K562 (cell line): ENCODE results near the gene PCF11. TPM values are rescaled to one million over a fixed set of nuclear protein-coding genes. Genes with fewer than 3 reads are reported as not detected.
A peak's percentile ranks its signal among the peaks of the same experiment; 100 is the strongest.

ENCODE experiments used
- ATAC-seq: fragments of 200-7000 bp; cut with Tn5 transposase; 3 replicates; pipeline ENCODE4 v1.9.1; 2020; ENCODE audit warnings: moderate library complexity
- BruUV-seq: library from RNA; stranded (reverse); fragments of 400-500 nt; replicated peaks from 2 replicates; lab custom pipeline; 2021; lab: Mats Ljungman, UMichigan
- CTCF ChIA-PET: fragments of 300-600 bp; formaldehyde crosslinking; extraction: SDS; loops from one replicate; lab custom pipeline; 2021; ENCODE audit warnings: low intra/inter-chr PET ratio; lab: Yijun Ruan, JAX
- POLR2A ChIA-PET: fragments of 300-600, 350-650 bp; sonication (Branson Sonifier 250); formaldehyde crosslinking; extraction: SDS; loops from one replicate; lab custom pipeline; 2021; ENCODE audit warnings: antibody characterized with exemption, inconsistent platforms; lab: Yijun Ruan, JAX
- DNase-seq, 4 experiments: peaks; one replicate each; pipeline versions ENCODE4 v3.0.0 to v3.0.0-alpha.2; 2011 to 2018; ENCODE audit warnings: low spot score in 3 of 4, mixed read lengths in 3 of 4; ENCODE audit errors: extremely low read depth in 1 of 4
- FAIRE-seq: peaks from 2 replicates; lab custom pipeline; 2011; peaks lifted over from hg19 to GRCh38; lab: Jason Lieb, UNC
- H2AFZ ChIP-seq: 2 replicates; pipeline ENCODE4 v1.6.0; 2011; ENCODE audit warnings: low read depth, low read length, control low read depth, inconsistent platforms
- H3K27ac ChIP-seq: fragments of 200-600 bp; 3 replicates; pipeline ENCODE4 v1.8.0; 2011; ENCODE audit warnings: low read depth, mild to moderate bottlenecking, control low read depth, inconsistent platforms, low read length, moderate library complexity, mixed read lengths; ENCODE audit errors: extremely low read depth
- H3K27me3 ChIP-seq, 2 experiments: fragments of 300-600 bp in 1 of 2; 2 replicates in 1 of 2; 3 replicates in 1 of 2; pipeline versions ENCODE4 v1.6.0 to v1.8.0; 2011; ENCODE audit warnings: inconsistent platforms in 2 of 2, low read length in 2 of 2, mild to moderate bottlenecking in 1 of 2, mixed read lengths in 1 of 2, moderate library complexity in 1 of 2; ENCODE audit not compliant: control insufficient read depth in 2 of 2, insufficient read depth in 2 of 2
- H3K36me3 ChIP-seq: fragments of 300-600 bp; 3 replicates; pipeline ENCODE4 v1.8.0; 2011; ENCODE audit warnings: mild to moderate bottlenecking, low read length, inconsistent platforms; ENCODE audit not compliant: control insufficient read depth, insufficient read depth
- H3K4me1 ChIP-seq, 2 experiments: fragments of 200-600 bp in 1 of 2; replicated peaks in 1 of 2; 2 replicates in 1 of 2; 3 replicates in 1 of 2; pipeline versions ENCODE4 v1.5.1 to v1.8.0; 2011; ENCODE audit warnings: inconsistent platforms in 2 of 2, low read length in 2 of 2, mild to moderate bottlenecking in 1 of 2, mixed read lengths in 1 of 2, moderate library complexity in 1 of 2; ENCODE audit not compliant: control insufficient read depth in 2 of 2, insufficient read depth in 2 of 2
- H3K4me2 ChIP-seq: 2 replicates; pipeline ENCODE4 v1.6.1; 2011; ENCODE audit warnings: low read length, control low read depth, inconsistent platforms, mixed read lengths; ENCODE audit not compliant: insufficient read depth
- H3K4me3 ChIP-seq: fragments of 200-600 bp; sonication (generic), shearing (Covaris generic); 2 replicates; pipeline ENCODE4 v1.5.1; 2016; ENCODE audit warnings: control low read depth, inconsistent platforms
- H3K79me2 ChIP-seq: fragments of 200-600 bp; 3 replicates; pipeline ENCODE4 v1.8.0; 2011; ENCODE audit warnings: low read length, inconsistent platforms; ENCODE audit not compliant: control insufficient read depth, insufficient read depth
- H3K9ac ChIP-seq, 2 experiments: 2 replicates each; pipeline versions ENCODE4 v1.6.0 to v1.6.1; 2011; ENCODE audit warnings: low read depth in 2 of 2, low read length in 2 of 2, control low read depth in 1 of 2, inconsistent platforms in 1 of 2, mild to moderate bottlenecking in 1 of 2, mixed read lengths in 1 of 2; ENCODE audit not compliant: insufficient read depth in 1 of 2
- H3K9me1 ChIP-seq: one replicate; pipeline ENCODE4 v1.6.0; 2011; ENCODE audit warnings: inconsistent platforms, mild to moderate bottlenecking, low read length, moderate library complexity; ENCODE audit not compliant: control insufficient read depth, insufficient read depth
- H3K9me3 ChIP-seq: replicated peaks from 2 replicates; pipeline ENCODE4 v1.5.1; 2011; ENCODE audit warnings: low read depth, low read length, inconsistent platforms; ENCODE audit not compliant: control insufficient read depth, insufficient read depth
- H4K20me1 ChIP-seq: replicated peaks from 2 replicates; pipeline ENCODE4 v1.6.1; 2011; ENCODE audit warnings: low read length, inconsistent platforms, mixed read lengths; ENCODE audit not compliant: control insufficient read depth, insufficient read depth
- CBX2 ChIP-seq: fragments of 200-600 bp; sonication (generic); IDR thresholded peaks from one replicate; pipeline ENCODE4 v1.6.1; 2012; ENCODE audit warnings: mild to moderate bottlenecking, low read length, inconsistent platforms; ENCODE audit not compliant: insufficient read depth, poor library complexity, severe bottlenecking
- CCAR2 ChIP-seq: fragments of 200-400 bp; formaldehyde crosslinking; IDR thresholded peaks from 2 replicates; pipeline ENCODE4 v1.6.1; 2017; ENCODE audit warnings: mild to moderate bottlenecking, low read depth, low read length
- FOXA1 ChIP-seq: fragments of 450-650 bp; IDR thresholded peaks from 2 replicates; pipeline ENCODE4 v1.6.1; 2016; ENCODE audit warnings: mild to moderate bottlenecking, borderline replicate concordance
- GTF2E2 ChIP-seq: fragments of 200-800 bp; sonication (Bioruptor generic); IDR thresholded peaks from 2 replicates; pipeline ENCODE4 v1.6.1; 2016; ENCODE audit warnings: missing genetic modification characterization, missing compliant biosample characterization
- HDAC1 ChIP-seq, 2 experiments: fragments of 450-650 bp; IDR thresholded peaks; 2 replicates each; pipeline ENCODE4 v1.6.1; 2016 to 2017; ENCODE audit warnings: inconsistent platforms in 1 of 2, mild to moderate bottlenecking in 1 of 2, moderate library complexity in 1 of 2
- HDAC2 ChIP-seq: fragments of 450-650 bp; IDR thresholded peaks from 2 replicates; pipeline ENCODE4 v1.6.1; 2016; ENCODE audit warnings: mild to moderate bottlenecking
- KLF1 ChIP-seq: fragments of 450-650 bp; IDR thresholded peaks from 2 replicates; pipeline ENCODE4 v1.6.1; 2016; ENCODE audit warnings: missing genetic modification characterization, missing compliant biosample characterization
- LEF1 ChIP-seq: fragments of 450-650 bp; IDR thresholded peaks from 2 replicates; pipeline ENCODE4 v1.6.1; 2016; ENCODE audit warnings: mild to moderate bottlenecking
- MLLT1 ChIP-seq, 2 experiments: fragments of 450-650 bp; IDR thresholded peaks; 2 replicates each; pipeline ENCODE4 v1.6.1; 2016
- NBN ChIP-seq: fragments of 450-650 bp; IDR thresholded peaks from 2 replicates; pipeline ENCODE4 v1.6.1; 2016; ENCODE audit warnings: low read depth, mild to moderate bottlenecking
- PPARD ChIP-seq: fragments of 250-450 bp; sonication (Bioruptor Pico); IDR thresholded peaks from 2 replicates; pipeline ENCODE4 v1.8.0; 2022; ENCODE audit warnings: inconsistent platforms, mild to moderate bottlenecking, moderate library complexity
- TCF15 ChIP-seq: fragments of 250-450 bp; sonication (Bioruptor Pico); IDR thresholded peaks from 2 replicates; pipeline ENCODE4 v1.8.0; 2022; ENCODE audit warnings: moderate library complexity, mild to moderate bottlenecking, inconsistent platforms
- THRAP3 ChIP-seq: fragments of 450-650 bp; IDR thresholded peaks from 2 replicates; pipeline ENCODE4 v1.6.1; 2016; ENCODE audit warnings: mild to moderate bottlenecking, inconsistent platforms, borderline replicate concordance
- USF1 ChIP-seq: sonication (generic); formaldehyde crosslinking; IDR thresholded peaks from 2 replicates; pipeline ENCODE4 v1.9.0; 2022; ENCODE audit warnings: mild to moderate bottlenecking, missing genetic modification reagents
- ZBTB2 ChIP-seq: fragments of 450-650 bp; IDR thresholded peaks from 2 replicates; pipeline ENCODE4 v1.6.1; 2016; ENCODE audit warnings: antibody characterized with exemption
- ZNF316 ChIP-seq: fragments of 450-650 bp; IDR thresholded peaks from 2 replicates; pipeline ENCODE4 v1.6.1; 2016
- ZNF324 ChIP-seq: fragments of 250-450 bp; sonication (Bioruptor Pico); IDR thresholded peaks from 2 replicates; pipeline ENCODE4 v1.4.0; 2020; ENCODE audit warnings: mild to moderate bottlenecking
- ZNF57 ChIP-seq: fragments of 450-650 bp; formaldehyde crosslinking; IDR thresholded peaks from 2 replicates; pipeline ENCODE4 v1.4.0; 2020; ENCODE audit warnings: mild to moderate bottlenecking, moderate library complexity
- ZNF695 ChIP-seq: fragments of 450-650 bp; formaldehyde crosslinking; IDR thresholded peaks from 2 replicates; pipeline ENCODE4 v1.4.0; 2020; ENCODE audit warnings: mild to moderate bottlenecking, moderate library complexity
- ZNF79 ChIP-seq: fragments of 250-450 bp; sonication (Bioruptor Pico); IDR thresholded peaks from 2 replicates; pipeline ENCODE4 v1.4.0; 2020; ENCODE audit warnings: low read depth, mild to moderate bottlenecking, moderate library complexity
- WGBS: fragments of 100-300 bp; shearing (Covaris generic); methylation state at CpG from one replicate; pipeline ENCODE4 v1.1.6; 2016; ENCODE audit warnings: low coverage, mixed read lengths; ENCODE audit not compliant: insufficient coverage; ENCODE audit errors: missing lambda C conversion rate; 5-methylcytosine and 5-hydroxymethylcytosine counted together
- in situ Hi-C: fragments of 300-500 bp; cut with MboI; formaldehyde crosslinking; loops from 4 replicates; pipeline ENCODE4 v1.15.0; 2018; ENCODE audit warnings: inconsistent platforms, mixed read lengths
- intact Hi-C: fragments of 100-400 bp; cut with micrococcal nuclease; formaldehyde crosslinking; loops from 2 replicates; pipeline ENCODE4 v1.14.2; 2022
- polyA plus RNA-seq, 8 experiments: library from polyadenylated mRNA; depleted of rRNA in 4 of 8; stranded (reverse) in 5 of 8; unstranded in 3 of 8; fragments of >200 nt; fragmentation: Nextera tagmentation in 2 of 8; fragmentation: Illumina TruSeq in 1 of 8; extraction: Ambion mirVana in 2 of 8; extraction: Trizol in 1 of 8; gene quantifications; 2 replicates each; pipeline versions ENCODE4 v1.2.1 to v1.2.3, GENCODE V29; 2011 to 2014; ENCODE audit warnings: inconsistent platforms in 1 of 8, missing spikeins in 1 of 8
- total RNA-seq, 7 experiments: library from RNA; depleted of rRNA in 6 of 7; stranded (reverse); fragments of >200 nt in 6 of 7; fragmentation: Illumina TruSeq in 2 of 7; extraction: Trizol in 2 of 7; gene quantifications; 2 replicates each; pipeline versions ENCODE4 v1.2.1 to v1.2.3, GENCODE V29; 2011 to 2021; ENCODE audit warnings: low replicate concordance in 1 of 7

Gene PCF11
- total and polyA plus RNA-seq, 9 of the 15 experiments (the other 6 are each of a cell fraction or from before 2014, with no cell fraction given) = 9.3 to 91.6 (median 54.4) TPM

- ATAC-seq = peak; percentile 5
- no peaks in the 10 kb centered on the region for H3K27me3 ChIP-seq
- H3K9me1 ChIP-seq = no peaks in the 10 kb centered on the region
- H3K9ac ChIP-seq = peak overlapping the region; percentile 98; a peak in 3 of 4 replicates
- H3K79me2 ChIP-seq = peaks cover 64% of the 10 kb centered on the region
- no peak for DNase-seq
- 0% methylated on average over 5 of the region's 5 CpGs for WGBS
- in situ Hi-C loops (no loop called here), intact Hi-C loops (no loop called here)
- peak overlapping the region; percentile 80 for H3K4me3 ChIP-seq
- ChIA-PET POLR2A (interaction anchor here (1.0 to 3.6 kb wide), 5 partner anchors 31 to 152 kb away, joined by 3 to 10 read pairs (median 4); partner anchors contain the start of gene ANKRD42), CTCF (no interaction called here)
- no peak overlapping the region for H2AFZ ChIP-seq
- H4K20me1 ChIP-seq = peaks cover 26% of the 10 kb centered on the region
- peaks cover 52% of the 10 kb centered on the region for H3K36me3 ChIP-seq
- FAIRE-seq = no peak
- peak overlapping the region; percentile 98 for H3K27ac ChIP-seq
- peaks cover 7 to 19% of the 10 kb centered on the region in 2 experiments; a peak in 4 of 5 replicates for H3K4me1 ChIP-seq
- no TSS peak for BruUV-seq
- peak overlapping the region; percentile 93 for H3K4me2 ChIP-seq
- H3K9me3 ChIP-seq = no peaks in the 10 kb centered on the region
- TF ChIP-seq ZNF57 (CRISPR knock-in tag) (no peak), PPARD (CRISPR knock-in tag) (no peak), THRAP3 (peak; percentile 53; the same call in 1 of the 2 replicates), MLLT1 (IDR thresholded peaks at IDR 0.05) (peak; percentile 41 to 88; a peak in 3 of 4 replicates), TCF15 (no peak), LEF1 (peak; percentile 23; the same call in 1 of the 2 replicates), ZNF324 (CRISPR knock-in tag) (no peak), NBN (0 out of 2 replicates have a peak, but pooled peaks have one; percentile 18), CBX2 (no peak), ZNF316 (no peak), ZBTB2 (no peak), FOXA1 (no peak), CCAR2 (no peak), ZNF79 (no peak), ZNF695 (CRISPR knock-in tag) (no peak), KLF1 (no peak), HDAC2 (no peak), GTF2E2 (no peak), USF1 (CRISPR knock-in tag) (no peak), HDAC1 (IDR thresholded peaks at IDR 0.05) (peak in 1 of 2 experiments; percentile 5; a peak in 1 of 4 replicates)
These were observed 1.4 kb downstream of the PCF11 start for GRCh38 chr11:83158357-83158786.
